ENCODE data around the gene PRAF2.

Gene PRAF2

DNA sequence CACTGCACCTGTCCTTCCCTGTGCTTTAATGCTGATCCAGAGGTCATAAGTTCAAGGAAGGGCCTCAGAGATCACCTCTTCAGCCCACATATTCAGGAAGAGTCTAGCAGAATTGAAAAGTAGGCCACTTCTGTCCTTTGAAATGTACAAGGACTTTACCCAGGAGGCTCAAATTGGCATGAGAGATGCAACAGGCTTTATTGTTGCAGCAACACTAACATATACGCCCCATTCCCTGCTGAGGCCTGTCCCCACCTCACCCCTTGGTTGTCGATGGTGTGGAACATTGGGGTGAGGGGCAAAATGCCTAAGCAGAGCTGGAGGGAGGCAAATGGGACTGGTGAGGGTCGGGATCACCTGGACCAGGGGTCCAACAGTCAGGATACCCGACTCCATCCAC lies 2.8 kb downstream of the PRAF2 start:
- H3K27ac ChIP-seq (replicated peaks), result no peak overlapping the region
- no peak for DNase-seq (ENCODE audit: low read depth in 1 of 2, low spot score in 1 of 2)
- no peaks in the 10 kb centered on the region for H3K27me3 ChIP-seq (ENCODE audit: insufficient read depth, poor library complexity, severe bottlenecking)
- H3K4me3 ChIP-seq (replicated peaks; ENCODE audit: insufficient read depth, low read length), result no peak overlapping the region
- TF ChIP-seq, protein P1, sequence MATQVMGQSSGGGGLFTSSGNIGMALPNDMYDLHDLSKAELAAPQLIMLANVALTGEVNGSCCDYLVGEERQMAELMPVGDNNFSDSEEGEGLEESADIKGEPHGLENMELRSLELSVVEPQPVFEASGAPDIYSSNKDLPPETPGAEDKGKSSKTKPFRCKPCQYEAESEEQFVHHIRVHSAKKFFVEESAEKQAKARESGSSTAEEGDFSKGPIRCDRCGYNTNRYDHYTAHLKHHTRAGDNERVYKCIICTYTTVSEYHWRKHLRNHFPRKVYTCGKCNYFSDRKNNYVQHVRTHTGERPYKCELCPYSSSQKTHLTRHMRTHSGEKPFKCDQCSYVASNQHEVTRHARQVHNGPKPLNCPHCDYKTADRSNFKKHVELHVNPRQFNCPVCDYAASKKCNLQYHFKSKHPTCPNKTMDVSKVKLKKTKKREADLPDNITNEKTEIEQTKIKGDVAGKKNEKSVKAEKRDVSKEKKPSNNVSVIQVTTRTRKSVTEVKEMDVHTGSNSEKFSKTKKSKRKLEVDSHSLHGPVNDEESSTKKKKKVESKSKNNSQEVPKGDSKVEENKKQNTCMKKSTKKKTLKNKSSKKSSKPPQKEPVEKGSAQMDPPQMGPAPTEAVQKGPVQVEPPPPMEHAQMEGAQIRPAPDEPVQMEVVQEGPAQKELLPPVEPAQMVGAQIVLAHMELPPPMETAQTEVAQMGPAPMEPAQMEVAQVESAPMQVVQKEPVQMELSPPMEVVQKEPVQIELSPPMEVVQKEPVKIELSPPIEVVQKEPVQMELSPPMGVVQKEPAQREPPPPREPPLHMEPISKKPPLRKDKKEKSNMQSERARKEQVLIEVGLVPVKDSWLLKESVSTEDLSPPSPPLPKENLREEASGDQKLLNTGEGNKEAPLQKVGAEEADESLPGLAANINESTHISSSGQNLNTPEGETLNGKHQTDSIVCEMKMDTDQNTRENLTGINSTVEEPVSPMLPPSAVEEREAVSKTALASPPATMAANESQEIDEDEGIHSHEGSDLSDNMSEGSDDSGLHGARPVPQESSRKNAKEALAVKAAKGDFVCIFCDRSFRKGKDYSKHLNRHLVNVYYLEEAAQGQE (IDR thresholded peaks at IDR 0.05; ENCODE audit: insufficient replicate concordance, low read depth), result no peak
- TF ChIP-seq SPI1 (IDR thresholded peaks at IDR 0.05; ENCODE audit: borderline replicate concordance, low read depth), result no peak
- TF ChIP-seq POLR2AphosphoS5 (IDR thresholded peaks at IDR 0.05; ENCODE audit: low read depth), result no peak
- TF ChIP-seq, protein P2, sequence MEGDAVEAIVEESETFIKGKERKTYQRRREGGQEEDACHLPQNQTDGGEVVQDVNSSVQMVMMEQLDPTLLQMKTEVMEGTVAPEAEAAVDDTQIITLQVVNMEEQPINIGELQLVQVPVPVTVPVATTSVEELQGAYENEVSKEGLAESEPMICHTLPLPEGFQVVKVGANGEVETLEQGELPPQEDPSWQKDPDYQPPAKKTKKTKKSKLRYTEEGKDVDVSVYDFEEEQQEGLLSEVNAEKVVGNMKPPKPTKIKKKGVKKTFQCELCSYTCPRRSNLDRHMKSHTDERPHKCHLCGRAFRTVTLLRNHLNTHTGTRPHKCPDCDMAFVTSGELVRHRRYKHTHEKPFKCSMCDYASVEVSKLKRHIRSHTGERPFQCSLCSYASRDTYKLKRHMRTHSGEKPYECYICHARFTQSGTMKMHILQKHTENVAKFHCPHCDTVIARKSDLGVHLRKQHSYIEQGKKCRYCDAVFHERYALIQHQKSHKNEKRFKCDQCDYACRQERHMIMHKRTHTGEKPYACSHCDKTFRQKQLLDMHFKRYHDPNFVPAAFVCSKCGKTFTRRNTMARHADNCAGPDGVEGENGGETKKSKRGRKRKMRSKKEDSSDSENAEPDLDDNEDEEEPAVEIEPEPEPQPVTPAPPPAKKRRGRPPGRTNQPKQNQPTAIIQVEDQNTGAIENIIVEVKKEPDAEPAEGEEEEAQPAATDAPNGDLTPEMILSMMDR (IDR thresholded peaks at IDR 0.05; ENCODE audit: insufficient read depth, low read length), result no peak
- no peak for TF ChIP-seq GABPA (IDR thresholded peaks at IDR 0.05; ENCODE audit: low read depth)

DNA sequence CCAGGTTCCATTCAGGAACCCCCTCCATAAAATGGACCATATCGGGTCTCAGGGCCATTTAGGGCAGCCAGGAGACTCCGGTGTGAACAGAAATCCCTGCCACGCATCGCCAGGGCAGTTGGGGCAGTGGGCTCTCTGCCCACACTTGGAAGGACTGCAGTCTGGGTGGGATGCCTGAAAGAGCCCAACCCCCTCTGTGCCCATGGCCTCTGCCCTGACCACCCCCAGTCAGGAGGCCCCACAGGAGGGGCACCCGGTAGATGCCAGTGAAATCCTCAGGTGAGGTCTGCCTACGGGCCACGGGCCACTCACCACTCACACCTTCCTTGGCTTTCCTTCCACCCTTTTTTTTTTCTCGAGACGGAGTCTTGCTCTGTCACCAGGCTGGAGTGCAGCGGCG lies 4.8 kb downstream of the PRAF2 start:
- no peak for DNase-seq (ENCODE audit: low read depth in 1 of 2, low spot score in 1 of 2)
- TF ChIP-seq, protein P1 (IDR thresholded peaks at IDR 0.05; ENCODE audit: insufficient replicate concordance, low read depth), result no peak
- TF ChIP-seq GABPA (IDR thresholded peaks at IDR 0.05; ENCODE audit: low read depth) (no peak), POLR2AphosphoS5 (IDR thresholded peaks at IDR 0.05; ENCODE audit: low read depth) (no peak), SPI1 (IDR thresholded peaks at IDR 0.05; ENCODE audit: borderline replicate concordance, low read depth) (no peak)
- TF ChIP-seq, protein P2 (IDR thresholded peaks at IDR 0.05; ENCODE audit: insufficient read depth, low read length), result no peak
- Histone ChIP-seq H3K27me3 (ENCODE audit: insufficient read depth, poor library complexity, severe bottlenecking) (no peaks in the 10 kb centered on the region), H3K4me3 (replicated peaks; ENCODE audit: insufficient read depth, low read length) (no peak overlapping the region), H3K27ac (replicated peaks) (no peak overlapping the region)

DNA sequence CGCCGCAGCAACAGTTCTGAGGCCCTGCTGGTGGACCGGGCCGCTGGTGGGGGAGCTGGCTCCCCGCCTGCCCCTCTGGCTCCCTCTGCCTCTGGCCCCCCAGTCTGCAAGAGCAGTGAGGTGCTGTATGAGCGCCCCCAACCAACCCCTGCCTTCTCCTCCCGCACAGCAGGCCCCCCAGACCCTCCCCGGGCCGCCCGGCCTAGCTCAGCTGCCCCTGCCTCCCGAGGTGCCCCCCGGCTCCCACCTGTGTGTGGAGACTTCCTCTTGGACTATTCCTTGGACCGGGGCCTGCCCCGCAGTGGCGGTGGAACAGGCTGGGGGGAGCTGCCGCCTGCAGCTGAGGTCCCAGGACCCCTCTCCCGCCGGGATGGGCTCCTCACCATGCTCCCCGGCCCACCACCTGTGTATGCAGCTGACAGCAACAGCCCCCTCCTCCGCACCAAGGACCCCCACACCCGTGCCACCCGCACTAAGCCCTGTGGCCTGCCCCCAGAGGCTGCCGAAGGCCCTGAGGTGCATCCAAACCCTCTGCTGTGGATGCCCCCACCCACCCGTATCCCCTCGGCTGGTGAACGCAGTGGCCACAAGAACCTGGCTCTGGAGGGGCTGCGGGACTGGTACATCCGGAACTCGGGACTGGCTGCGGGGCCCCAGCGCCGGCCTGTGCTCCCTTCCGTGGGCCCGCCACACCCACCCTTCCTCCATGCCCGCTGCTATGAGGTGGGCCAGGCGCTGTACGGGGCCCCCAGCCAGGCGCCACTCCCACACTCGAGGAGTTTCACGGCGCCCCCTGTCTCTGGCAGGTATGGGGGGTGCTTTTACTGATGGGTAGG lies 6.3 kb downstream of the PRAF2 start:
- H3K27me3 ChIP-seq (ENCODE audit: insufficient read depth, poor library complexity, severe bottlenecking), result no peaks in the 10 kb centered on the region
- no peak overlapping the region for H3K4me3 ChIP-seq (replicated peaks; ENCODE audit: insufficient read depth, low read length)
- H3K27ac ChIP-seq (replicated peaks), result no peak overlapping the region
- no peak for DNase-seq (ENCODE audit: low read depth in 1 of 2, low spot score in 1 of 2)
- TF ChIP-seq, protein P2 (IDR thresholded peaks at IDR 0.05; ENCODE audit: insufficient read depth, low read length), result no peak
- TF ChIP-seq SPI1 (IDR thresholded peaks at IDR 0.05; ENCODE audit: borderline replicate concordance, low read depth) (no peak), GABPA (IDR thresholded peaks at IDR 0.05; ENCODE audit: low read depth) (no peak), POLR2AphosphoS5 (IDR thresholded peaks at IDR 0.05; ENCODE audit: low read depth) (no peak)
- TF ChIP-seq, protein P1 (IDR thresholded peaks at IDR 0.05; ENCODE audit: insufficient replicate concordance, low read depth), result no peak

All from HL-60 (cell line).